H9 (cell line): ENCODE results near the gene NOX5. TPM values are rescaled to one million over a fixed set of nuclear protein-coding genes. Genes with fewer than 3 reads are reported as not detected.

Source experiments
- DNase-seq: peaks from one replicate; pipeline ENCODE4 v3.0.0-alpha.2; 2017
- H2AFZ ChIP-seq: one replicate; pipeline ENCODE4 v1.6.1; 2013; ENCODE audit warnings: mild to moderate bottlenecking, low read length, control low read depth, moderate library complexity
- H2AK5ac ChIP-seq: 2 replicates; pipeline ENCODE4 v1.6.1; 2013; ENCODE audit warnings: low read length, control low read depth, mixed read lengths; ENCODE audit not compliant: insufficient read length
- H2BK120ac ChIP-seq: one replicate; pipeline ENCODE4 v1.6.1; 2013; ENCODE audit warnings: low read depth, mild to moderate bottlenecking, low read length, control low read depth, inconsistent platforms; ENCODE audit not compliant: poor library complexity, severe bottlenecking
- H2BK12ac ChIP-seq: 2 replicates; pipeline ENCODE4 v1.6.1; 2013; ENCODE audit warnings: low read length, control low read depth, mixed read lengths, low read depth; ENCODE audit not compliant: insufficient read length
- H2BK15ac ChIP-seq: 2 replicates; pipeline ENCODE4 v1.6.1; 2013; ENCODE audit warnings: low read depth, low read length, control low read depth
- H2BK20ac ChIP-seq: one replicate; pipeline ENCODE4 v1.6.1; 2013; ENCODE audit warnings: low read depth, mild to moderate bottlenecking, low read length, control low read depth, inconsistent platforms; ENCODE audit not compliant: poor library complexity, severe bottlenecking
- H2BK5ac ChIP-seq: 2 replicates; pipeline ENCODE4 v1.6.1; 2013; ENCODE audit warnings: low read length, control low read depth, mixed read lengths; ENCODE audit not compliant: insufficient read length
- H3K14ac ChIP-seq: 2 replicates; pipeline ENCODE4 v1.6.1; 2013; ENCODE audit warnings: low read length, control low read depth; ENCODE audit not compliant: insufficient read depth
- H3K18ac ChIP-seq: 2 replicates; pipeline ENCODE4 v1.6.1; 2013; ENCODE audit warnings: low read depth, mild to moderate bottlenecking, mixed read lengths, low read length, control low read depth; ENCODE audit not compliant: insufficient read length
- H3K23ac ChIP-seq: 2 replicates; pipeline ENCODE4 v1.6.1; 2013; ENCODE audit warnings: low read length, control low read depth, mixed read lengths, low read depth; ENCODE audit not compliant: insufficient read length
- H3K23me2 ChIP-seq: 2 replicates; pipeline ENCODE4 v1.6.1; 2013; ENCODE audit warnings: low read depth, mild to moderate bottlenecking, mixed read lengths, low read length, control low read depth; ENCODE audit not compliant: insufficient read length, poor library complexity, severe bottlenecking
- H3K27ac ChIP-seq: 2 replicates; pipeline ENCODE4 v1.5.1; 2013; ENCODE audit warnings: low read length, control low read depth, mixed read lengths, low read depth; ENCODE audit not compliant: insufficient read length
- H3K27me3 ChIP-seq: 2 replicates; pipeline ENCODE4 v1.6.1; 2013; ENCODE audit warnings: low read length, control low read depth, inconsistent platforms; ENCODE audit not compliant: insufficient read depth
- H3K4ac ChIP-seq: 2 replicates; pipeline ENCODE4 v1.6.1; 2013; ENCODE audit warnings: low read depth, mild to moderate bottlenecking, control low read depth, inconsistent platforms, low read length, moderate library complexity
- H3K4me1 ChIP-seq: 2 replicates; pipeline ENCODE4 v1.6.1; 2013; ENCODE audit warnings: low read length, control low read depth, inconsistent platforms; ENCODE audit not compliant: insufficient read depth
- H3K4me2 ChIP-seq: 2 replicates; pipeline ENCODE4 v1.6.1; 2013; ENCODE audit warnings: low read length, control low read depth, mixed read lengths; ENCODE audit not compliant: insufficient read length, insufficient read depth
- H3K56ac ChIP-seq: 2 replicates; pipeline ENCODE4 v1.6.1; 2013; ENCODE audit warnings: low read depth, mild to moderate bottlenecking, mixed read lengths, low read length, control low read depth; ENCODE audit not compliant: insufficient read length
- H3K79me1 ChIP-seq: 2 replicates; pipeline ENCODE4 v1.6.1; 2013; ENCODE audit warnings: low read depth, mild to moderate bottlenecking, moderate library complexity, low read length, control low read depth, inconsistent platforms; ENCODE audit not compliant: insufficient read depth, poor library complexity, severe bottlenecking
- H3K79me2 ChIP-seq: 2 replicates; pipeline ENCODE4 v1.6.1; 2013; ENCODE audit warnings: low read length, control low read depth, inconsistent platforms; ENCODE audit not compliant: insufficient read depth
- H3K9ac ChIP-seq: 2 replicates; pipeline ENCODE4 v1.6.1; 2013; ENCODE audit warnings: low read length, control low read depth, mixed read lengths; ENCODE audit not compliant: insufficient read length; ENCODE audit errors: extremely low read depth
- H3K9me3 ChIP-seq: one replicate; pipeline ENCODE4 v1.6.1; 2013; ENCODE audit warnings: low read depth, low read length, inconsistent platforms; ENCODE audit not compliant: control insufficient read depth
- H3T11ph ChIP-seq: one replicate; pipeline ENCODE4 v1.6.1; 2013; ENCODE audit warnings: mild to moderate bottlenecking, low read length, control low read depth, inconsistent platforms
- H4K20me1 ChIP-seq: one replicate; pipeline ENCODE4 v1.6.1; 2013; ENCODE audit not compliant: control insufficient read depth, insufficient read length, insufficient read depth
- H4K5ac ChIP-seq: 2 replicates; pipeline ENCODE4 v1.6.1; 2013; ENCODE audit warnings: low read depth, mild to moderate bottlenecking, mixed read lengths, low read length, control low read depth; ENCODE audit not compliant: insufficient read length
- H4K8ac ChIP-seq: replicated peaks from 2 replicates; pipeline ENCODE4 v1.6.1; 2013; ENCODE audit warnings: low read length, control low read depth, mixed read lengths, low read depth; ENCODE audit not compliant: insufficient read length
- H4K91ac ChIP-seq: 2 replicates; pipeline ENCODE4 v1.6.1; 2013; ENCODE audit warnings: low read depth, mild to moderate bottlenecking, moderate library complexity, mixed read lengths, low read length, control low read depth; ENCODE audit not compliant: insufficient read length
- H3K27ac Mint-ChIP-seq, 3 experiments: 2 replicates in 2 of 3; 3 replicates in 1 of 3; pipeline ENCODE4 v1.8.0; 2020 to 2021; ENCODE audit warnings: mixed read lengths in 3 of 3, mild to moderate bottlenecking in 1 of 3, moderate library complexity in 1 of 3
- H3K27me3 Mint-ChIP-seq: 2 replicates; pipeline ENCODE4 v1.8.0; 2021; ENCODE audit warnings: low read depth, mild to moderate bottlenecking, moderate library complexity, mixed read lengths
- H3K36me3 Mint-ChIP-seq, 3 experiments: 2 replicates in 2 of 3; 3 replicates in 1 of 3; pipeline ENCODE4 v1.8.0; 2020 to 2021; ENCODE audit warnings: low read depth in 3 of 3, mixed read lengths in 3 of 3; ENCODE audit not compliant: insufficient read depth in 1 of 3
- H3K4me1 Mint-ChIP-seq, 2 experiments: 2 replicates each; pipeline ENCODE4 v1.8.0; 2020; ENCODE audit warnings: mixed read lengths in 2 of 2
- H3K4me3 Mint-ChIP-seq, 2 experiments: 2 replicates in 1 of 2; 3 replicates in 1 of 2; pipeline ENCODE4 v1.8.0; 2020 to 2021; ENCODE audit warnings: mild to moderate bottlenecking in 2 of 2, mixed read lengths in 2 of 2, moderate library complexity in 1 of 2
- H3K9me3 Mint-ChIP-seq, 2 experiments: 2 replicates in 1 of 2; 3 replicates in 1 of 2; pipeline ENCODE4 v1.8.0; 2020; ENCODE audit warnings: mild to moderate bottlenecking in 2 of 2, mixed read lengths in 2 of 2, moderate library complexity in 1 of 2
- WGBS: extraction: QIAGEN DNeasy Blood & Tissue Kit; methylation state at CpG from one replicate; pipeline ENCODE4 v1.1.7; 2013; ENCODE audit warnings: missing lambda C conversion rate, low lambda C conversion rate, mixed read lengths; ENCODE audit not compliant: insufficient read length; ENCODE audit errors: extremely low coverage; 5-methylcytosine and 5-hydroxymethylcytosine counted together
- total RNA-seq: library from RNA; stranded (reverse); gene quantifications from 2 replicates; pipeline ENCODE4 v1.2.1, GENCODE V29; 2021
- TF ChIP-seq, protein P1 (sequence below): fragments of 200-600 bp; sonication (generic); conservative IDR thresholded peaks from 3 replicates; pipeline ENCODE4 v1.8.0; 2021; ENCODE audit warnings: antibody characterized with exemption, mild to moderate bottlenecking

NOX5 gene
- total RNA-seq, 1 experiment from 2014 or later = 0.04 TPM

DNA sequence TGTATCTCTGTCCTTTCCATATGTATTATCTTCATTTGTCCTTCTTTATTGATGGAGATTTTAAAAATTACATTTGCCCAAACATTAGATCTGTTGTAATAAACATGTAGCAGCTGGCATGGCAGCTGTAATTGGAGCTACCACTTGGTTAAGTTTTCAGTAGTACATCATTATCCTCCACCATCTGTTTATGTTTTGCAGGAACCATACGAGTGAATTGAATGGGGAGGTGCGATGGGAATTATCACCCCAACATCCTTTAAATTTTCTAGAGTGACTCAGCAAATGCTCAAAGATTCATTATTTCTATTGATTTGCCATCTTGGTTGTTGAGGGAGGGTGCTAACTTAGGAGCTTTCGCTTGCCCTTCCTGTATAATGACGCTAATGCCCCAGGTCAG is 32.6 kb upstream of the NOX5 start:
- no peak overlapping the region for H2BK20ac ChIP-seq
- H2BK15ac ChIP-seq = no peak overlapping the region
- H4K20me1 ChIP-seq = no peaks in the 10 kb centered on the region
- H3K56ac ChIP-seq = no peak overlapping the region
- Mint-ChIP-seq H3K27me3 (peaks cover 10% of the 10 kb centered on the region), H3K4me1 (no peaks in the 10 kb centered on the region), H3K9me3 (peaks cover 13 to 19% of the 10 kb centered on the region in 2 experiments), H3K27ac (no peak overlapping the region), H3K4me3 (no peak overlapping the region), H3K36me3 (peaks cover 5 to 14% (median 13%) of the 10 kb centered on the region in 3 experiments; a peak in 6 of 7 replicates)
- H3K23me2 ChIP-seq = no peaks in the 10 kb centered on the region
- DNase-seq = no peak
- no peak overlapping the region for H2AK5ac ChIP-seq
- H3K4ac ChIP-seq = no peak overlapping the region
- no peak overlapping the region for H3K9ac ChIP-seq
- H3K9me3 ChIP-seq = no peaks in the 10 kb centered on the region
- no peak overlapping the region for H3K14ac ChIP-seq
- no peak overlapping the region for H4K5ac ChIP-seq
- no peaks in the 10 kb centered on the region for H3K79me1 ChIP-seq
- H2BK12ac ChIP-seq = no peak overlapping the region
- no peaks in the 10 kb centered on the region for H3K79me2 ChIP-seq
- H3K27me3 ChIP-seq = no peaks in the 10 kb centered on the region
- no peak overlapping the region for H2AFZ ChIP-seq
- TF ChIP-seq, protein P1, sequence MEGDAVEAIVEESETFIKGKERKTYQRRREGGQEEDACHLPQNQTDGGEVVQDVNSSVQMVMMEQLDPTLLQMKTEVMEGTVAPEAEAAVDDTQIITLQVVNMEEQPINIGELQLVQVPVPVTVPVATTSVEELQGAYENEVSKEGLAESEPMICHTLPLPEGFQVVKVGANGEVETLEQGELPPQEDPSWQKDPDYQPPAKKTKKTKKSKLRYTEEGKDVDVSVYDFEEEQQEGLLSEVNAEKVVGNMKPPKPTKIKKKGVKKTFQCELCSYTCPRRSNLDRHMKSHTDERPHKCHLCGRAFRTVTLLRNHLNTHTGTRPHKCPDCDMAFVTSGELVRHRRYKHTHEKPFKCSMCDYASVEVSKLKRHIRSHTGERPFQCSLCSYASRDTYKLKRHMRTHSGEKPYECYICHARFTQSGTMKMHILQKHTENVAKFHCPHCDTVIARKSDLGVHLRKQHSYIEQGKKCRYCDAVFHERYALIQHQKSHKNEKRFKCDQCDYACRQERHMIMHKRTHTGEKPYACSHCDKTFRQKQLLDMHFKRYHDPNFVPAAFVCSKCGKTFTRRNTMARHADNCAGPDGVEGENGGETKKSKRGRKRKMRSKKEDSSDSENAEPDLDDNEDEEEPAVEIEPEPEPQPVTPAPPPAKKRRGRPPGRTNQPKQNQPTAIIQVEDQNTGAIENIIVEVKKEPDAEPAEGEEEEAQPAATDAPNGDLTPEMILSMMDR = no peak
- no peak overlapping the region for H3T11ph ChIP-seq
- H3K4me2 ChIP-seq = no peak overlapping the region
- H4K91ac ChIP-seq = no peak overlapping the region
- H2BK5ac ChIP-seq = no peak overlapping the region
- no peaks in the 10 kb centered on the region for H3K4me1 ChIP-seq
- no peak overlapping the region for H4K8ac ChIP-seq
- no peak overlapping the region for H3K27ac ChIP-seq
- H3K18ac ChIP-seq = no peak overlapping the region
- WGBS = no CpG with 5 or more reads among the region's 4 CpGs
- H2BK120ac ChIP-seq = no peak overlapping the region
- no peak overlapping the region for H3K23ac ChIP-seq
